Measurements from ENCODE around the gene HIVEP2. TPM values are rescaled to one million over a fixed set of nuclear protein-coding genes. Genes with fewer than 3 reads are reported as not detected.

The HIVEP2 gene
- total RNA-seq, 1 donor from 2014 or later: 38.4 TPM

DNA sequence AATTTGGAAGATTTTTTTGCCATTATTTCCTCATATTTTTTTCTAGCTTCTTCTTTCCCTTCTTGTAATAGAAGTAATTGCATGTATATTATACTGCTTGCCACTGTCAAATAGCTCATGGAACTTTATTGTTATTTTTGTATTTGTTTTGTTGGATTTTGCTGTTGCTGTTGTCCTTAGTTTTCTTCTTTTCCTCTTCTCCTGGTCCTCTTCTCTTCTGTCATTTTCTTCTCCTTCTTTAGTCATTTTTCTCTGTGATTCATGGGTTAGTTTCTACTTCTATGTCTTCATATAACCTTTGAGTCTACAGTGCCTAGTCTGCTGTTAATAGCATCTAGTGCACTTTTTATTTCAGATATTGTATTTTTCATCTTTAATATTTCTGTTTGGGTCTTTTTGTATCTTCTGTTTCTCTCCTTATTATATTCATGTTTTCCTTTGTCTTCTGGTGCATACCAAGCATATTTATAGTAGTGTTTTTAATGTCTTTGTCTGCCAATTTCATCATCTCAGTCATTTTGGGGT lies 226.2 kb downstream of the HIVEP2 start:
- no peaks in the 10 kb centered on the region for H3K36me3 Mint-ChIP-seq (ENCODE audit: low read depth)
- H3K4me1 Mint-ChIP-seq (ENCODE audit: low read depth): peaks cover 5% of the 10 kb centered on the region
- no peak overlapping the region for H3K27ac Mint-ChIP-seq
- H3K9me3 Mint-ChIP-seq: peaks cover 20% of the 10 kb centered on the region
- H3K4me3 Mint-ChIP-seq: no peak overlapping the region
- DNase-seq (ENCODE audit: low spot score): no peak
- peaks cover 2% of the 10 kb centered on the region for H3K27me3 Mint-ChIP-seq (ENCODE audit: insufficient read depth)
- intact Hi-C loops (cut with micrococcal nuclease): no loop called here

DNA sequence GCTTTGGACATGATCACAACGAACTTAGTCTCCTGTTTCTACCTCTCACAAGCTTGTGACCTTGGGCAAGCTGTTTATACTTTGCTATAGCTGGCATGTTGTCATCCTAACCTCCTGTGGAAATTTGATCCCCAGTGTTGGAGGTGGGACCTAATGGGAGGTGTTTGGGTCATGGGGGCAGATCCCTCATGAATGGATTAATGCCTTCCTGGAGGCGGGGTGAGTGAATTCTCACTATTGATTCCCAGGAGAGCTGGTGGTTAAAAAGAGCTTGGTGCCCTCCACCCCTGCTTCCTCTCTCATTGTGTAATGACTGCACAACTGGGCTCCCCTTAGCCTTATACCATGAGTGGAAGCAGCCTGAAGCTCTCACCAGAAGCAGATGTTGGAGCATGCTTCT lies 228.9 kb downstream of the HIVEP2 start:
- Mint-ChIP-seq H3K36me3 (ENCODE audit: low read depth) (no peaks in the 10 kb centered on the region), H3K4me1 (ENCODE audit: low read depth) (peaks cover 5% of the 10 kb centered on the region), H3K27me3 (ENCODE audit: insufficient read depth) (peaks cover 2% of the 10 kb centered on the region), H3K4me3 (no peak overlapping the region), H3K9me3 (peaks cover 28% of the 10 kb centered on the region), H3K27ac (no peak overlapping the region)
- intact Hi-C loops (cut with micrococcal nuclease): no loop called here
- no peak for DNase-seq (ENCODE audit: low spot score)

DNA sequence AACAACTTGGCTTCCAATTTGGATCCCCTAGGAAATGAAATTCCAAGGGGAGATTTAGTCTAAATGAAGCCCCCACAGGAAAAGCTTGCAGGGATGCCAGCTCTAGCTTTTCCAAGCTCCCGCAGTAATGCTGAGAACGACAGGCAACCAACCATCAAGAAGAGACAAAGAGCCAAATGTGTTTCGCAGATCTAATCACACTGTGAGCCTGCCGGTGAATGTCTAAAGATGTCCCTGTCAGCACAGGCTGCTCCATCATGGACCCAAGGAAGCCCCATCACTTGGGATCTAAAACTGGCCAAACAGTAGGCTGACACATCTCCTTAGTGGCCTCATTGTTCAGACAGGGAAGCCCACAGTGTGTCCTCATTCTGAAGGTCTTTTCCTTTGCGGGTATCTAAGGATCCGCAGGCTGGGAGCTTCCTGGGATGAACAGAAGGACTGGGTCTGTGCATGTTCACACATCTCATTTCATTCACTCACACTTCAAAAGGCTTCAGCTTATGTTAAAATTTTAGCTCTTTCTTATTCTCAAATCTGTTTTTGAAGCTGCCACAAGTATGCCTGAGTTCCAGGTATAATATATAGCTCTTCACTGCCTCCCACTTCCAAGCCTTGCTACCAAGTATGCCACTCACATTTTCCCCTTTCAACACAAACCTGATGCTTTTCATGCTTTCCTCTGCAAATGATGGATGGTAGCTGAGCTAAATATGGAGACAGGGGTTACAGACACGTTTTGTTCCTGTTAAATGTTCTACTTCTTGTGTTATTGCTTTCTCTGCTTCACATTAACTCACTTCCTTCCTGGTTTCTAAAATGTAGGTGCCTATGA lies 229.8 kb downstream of the HIVEP2 start:
- H3K27ac Mint-ChIP-seq: no peak overlapping the region
- no peaks in the 10 kb centered on the region for H3K36me3 Mint-ChIP-seq (ENCODE audit: low read depth)
- no peak overlapping the region for H3K4me3 Mint-ChIP-seq
- peaks cover 2% of the 10 kb centered on the region for H3K27me3 Mint-ChIP-seq (ENCODE audit: insufficient read depth)
- intact Hi-C loops (cut with micrococcal nuclease): no loop called here
- DNase-seq (ENCODE audit: low spot score): no peak
- H3K9me3 Mint-ChIP-seq: peaks cover 28% of the 10 kb centered on the region
- H3K4me1 Mint-ChIP-seq (ENCODE audit: low read depth): peaks cover 5% of the 10 kb centered on the region

DNA sequence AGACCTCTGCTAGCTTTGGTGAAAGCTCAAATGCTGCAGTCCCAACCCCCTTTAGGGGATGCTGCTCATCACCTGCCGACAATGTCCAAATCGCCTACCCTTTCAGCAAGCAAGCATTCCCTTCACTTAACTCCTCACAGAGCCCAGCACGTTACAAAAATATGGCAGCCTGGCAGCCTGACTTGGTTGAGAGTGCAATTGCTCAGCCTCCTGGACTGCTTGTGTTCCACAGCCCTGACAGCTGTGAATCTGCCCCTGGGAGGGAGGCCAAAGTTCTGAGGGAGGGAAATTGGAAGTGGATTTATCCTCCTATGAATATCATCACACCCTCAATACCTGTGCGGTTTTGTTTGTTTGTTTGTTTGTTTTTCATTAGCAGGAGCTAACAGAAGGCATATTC lies 231.0 kb downstream of the HIVEP2 start:
- intact Hi-C loops (cut with micrococcal nuclease): no loop called here
- H3K27ac Mint-ChIP-seq: no peak overlapping the region
- no peak overlapping the region for H3K4me3 Mint-ChIP-seq
- peaks cover 5% of the 10 kb centered on the region for H3K4me1 Mint-ChIP-seq (ENCODE audit: low read depth)
- peaks cover 2% of the 10 kb centered on the region for H3K27me3 Mint-ChIP-seq (ENCODE audit: insufficient read depth)
- DNase-seq (ENCODE audit: low spot score): no peak
- H3K36me3 Mint-ChIP-seq (ENCODE audit: low read depth): no peaks in the 10 kb centered on the region
- peaks cover 18% of the 10 kb centered on the region for H3K9me3 Mint-ChIP-seq

DNA sequence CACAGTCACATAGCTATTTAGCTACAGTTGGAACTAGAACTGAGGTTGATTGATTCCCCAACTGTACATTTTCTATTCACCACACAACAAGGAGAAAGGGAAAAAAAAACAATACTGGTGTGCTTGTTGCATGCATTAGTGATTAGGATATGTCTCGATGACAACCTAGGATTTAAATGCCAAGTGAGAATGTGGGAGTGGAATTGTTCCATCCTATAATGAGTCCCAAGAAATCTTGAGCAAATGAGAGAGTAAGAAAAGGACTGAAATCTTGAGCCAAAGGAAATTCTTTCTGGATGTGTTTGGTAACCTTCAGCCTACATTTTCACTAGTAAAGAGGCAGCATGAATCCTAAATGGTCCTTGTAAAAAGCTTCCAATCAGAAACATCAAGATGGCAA lies 232.7 kb downstream of the HIVEP2 start:
- H3K36me3 Mint-ChIP-seq (ENCODE audit: low read depth): no peaks in the 10 kb centered on the region
- intact Hi-C loops (cut with micrococcal nuclease): no loop called here
- H3K27ac Mint-ChIP-seq: no peak overlapping the region
- DNase-seq (ENCODE audit: low spot score): no peak
- H3K9me3 Mint-ChIP-seq: peaks cover 8% of the 10 kb centered on the region
- no peaks in the 10 kb centered on the region for H3K27me3 Mint-ChIP-seq (ENCODE audit: insufficient read depth)
- no peak overlapping the region for H3K4me3 Mint-ChIP-seq
- H3K4me1 Mint-ChIP-seq (ENCODE audit: low read depth): peaks cover 5% of the 10 kb centered on the region

DNA sequence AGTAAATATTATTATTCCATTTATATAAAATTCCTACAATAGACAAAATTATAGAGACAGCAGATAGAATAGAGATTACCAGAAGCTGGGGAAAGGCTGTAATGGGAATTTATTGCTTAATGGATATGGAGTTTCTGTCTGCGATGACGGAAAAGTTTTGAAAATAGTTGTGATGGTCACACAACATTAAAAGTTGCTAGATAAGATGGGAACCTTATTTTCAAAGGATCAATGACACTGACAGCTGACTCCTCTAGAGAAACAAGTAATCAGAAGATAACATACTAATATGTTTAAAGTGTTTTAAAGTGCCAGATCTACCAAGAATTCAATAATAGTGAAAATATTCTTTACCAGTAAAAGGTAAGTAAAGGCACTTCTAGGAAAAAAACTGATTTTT lies 236.3 kb downstream of the HIVEP2 start:
- Mint-ChIP-seq H3K36me3 (ENCODE audit: low read depth) (no peaks in the 10 kb centered on the region), H3K27ac (no peak overlapping the region), H3K27me3 (ENCODE audit: insufficient read depth) (no peaks in the 10 kb centered on the region), H3K4me3 (no peak overlapping the region), H3K9me3 (peaks cover 7% of the 10 kb centered on the region), H3K4me1 (ENCODE audit: low read depth) (peaks cover 11% of the 10 kb centered on the region)
- intact Hi-C loops (cut with micrococcal nuclease): no loop called here
- DNase-seq (ENCODE audit: low spot score): no peak

DNA sequence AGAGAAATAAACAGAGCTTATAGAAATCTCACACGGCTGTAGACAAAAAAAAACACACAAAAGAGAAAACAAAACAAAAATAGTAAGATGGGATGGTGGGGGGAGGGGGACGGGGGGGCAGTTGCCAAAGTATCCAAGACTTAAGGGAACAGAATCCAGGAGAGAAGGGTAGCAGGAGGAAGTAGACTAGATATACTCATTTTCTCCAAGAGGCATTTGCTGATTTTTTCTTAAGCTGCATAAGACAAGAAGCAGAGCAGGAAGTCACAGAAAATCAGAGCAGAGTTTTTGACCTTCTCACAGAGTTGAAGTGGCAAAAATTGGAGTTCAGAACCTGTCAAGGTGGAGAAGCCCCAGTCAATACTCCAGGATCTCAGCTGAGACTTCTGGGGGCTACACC lies 237.7 kb downstream of the HIVEP2 start:
- H3K36me3 Mint-ChIP-seq (ENCODE audit: low read depth): no peaks in the 10 kb centered on the region
- peaks cover 11% of the 10 kb centered on the region for H3K4me1 Mint-ChIP-seq (ENCODE audit: low read depth)
- H3K27me3 Mint-ChIP-seq (ENCODE audit: insufficient read depth): no peaks in the 10 kb centered on the region
- H3K9me3 Mint-ChIP-seq: peaks cover 7% of the 10 kb centered on the region
- no peak for DNase-seq (ENCODE audit: low spot score)
- H3K27ac Mint-ChIP-seq: no peak overlapping the region
- intact Hi-C loops (cut with micrococcal nuclease): no loop called here
- no peak overlapping the region for H3K4me3 Mint-ChIP-seq

DNA sequence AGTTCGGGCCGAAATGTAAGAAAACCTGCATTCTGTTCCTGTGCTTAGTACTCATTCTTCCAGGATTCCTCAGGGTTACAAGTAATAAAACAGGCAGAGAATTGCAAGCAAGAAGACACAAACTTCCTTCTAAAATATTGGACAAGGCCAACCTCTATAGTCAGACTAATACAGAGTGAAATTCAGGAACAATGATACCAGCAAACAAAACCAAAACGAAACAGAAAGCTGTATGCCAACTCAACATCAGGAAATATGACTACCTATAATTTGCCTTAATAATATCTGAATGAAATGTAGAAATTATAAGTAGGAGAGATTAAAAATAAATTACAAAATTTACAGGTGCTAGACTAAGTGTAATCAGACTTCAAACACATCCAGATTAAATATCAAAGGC lies 238.8 kb downstream of the HIVEP2 start:
- no peak for DNase-seq (ENCODE audit: low spot score)
- Mint-ChIP-seq H3K36me3 (ENCODE audit: low read depth) (no peaks in the 10 kb centered on the region), H3K27me3 (ENCODE audit: insufficient read depth) (no peaks in the 10 kb centered on the region), H3K27ac (no peak overlapping the region), H3K4me3 (no peak overlapping the region), H3K9me3 (no peaks in the 10 kb centered on the region), H3K4me1 (ENCODE audit: low read depth) (peaks cover 11% of the 10 kb centered on the region)
- intact Hi-C loops (cut with micrococcal nuclease): no loop called here

DNA sequence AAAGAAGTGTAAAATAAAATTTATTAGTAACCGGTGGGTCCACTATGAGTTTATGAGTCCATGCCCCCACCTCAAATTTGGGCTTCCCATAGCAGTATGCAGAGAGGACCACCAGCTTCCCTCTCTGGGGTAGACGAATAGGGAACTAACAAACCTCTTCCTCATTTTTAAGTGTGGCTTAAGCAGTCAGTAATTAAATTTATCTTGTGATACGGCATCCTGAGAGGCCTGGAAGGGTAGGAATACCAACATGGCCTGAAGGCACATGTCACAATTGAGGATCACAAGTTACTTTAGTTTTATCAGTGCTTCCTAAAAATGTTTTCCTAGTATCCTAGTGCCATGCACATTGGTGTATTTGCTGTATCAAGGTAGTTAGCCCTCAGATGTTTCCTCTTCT lies 239.9 kb downstream of the HIVEP2 start:
- H3K27ac Mint-ChIP-seq: no peak overlapping the region
- intact Hi-C loops (cut with micrococcal nuclease): no loop called here
- DNase-seq (ENCODE audit: low spot score): no peak
- H3K4me3 Mint-ChIP-seq: no peak overlapping the region
- H3K4me1 Mint-ChIP-seq (ENCODE audit: low read depth): peaks cover 11% of the 10 kb centered on the region
- no peaks in the 10 kb centered on the region for H3K36me3 Mint-ChIP-seq (ENCODE audit: low read depth)
- H3K27me3 Mint-ChIP-seq (ENCODE audit: insufficient read depth): no peaks in the 10 kb centered on the region
- no peaks in the 10 kb centered on the region for H3K9me3 Mint-ChIP-seq

DNA sequence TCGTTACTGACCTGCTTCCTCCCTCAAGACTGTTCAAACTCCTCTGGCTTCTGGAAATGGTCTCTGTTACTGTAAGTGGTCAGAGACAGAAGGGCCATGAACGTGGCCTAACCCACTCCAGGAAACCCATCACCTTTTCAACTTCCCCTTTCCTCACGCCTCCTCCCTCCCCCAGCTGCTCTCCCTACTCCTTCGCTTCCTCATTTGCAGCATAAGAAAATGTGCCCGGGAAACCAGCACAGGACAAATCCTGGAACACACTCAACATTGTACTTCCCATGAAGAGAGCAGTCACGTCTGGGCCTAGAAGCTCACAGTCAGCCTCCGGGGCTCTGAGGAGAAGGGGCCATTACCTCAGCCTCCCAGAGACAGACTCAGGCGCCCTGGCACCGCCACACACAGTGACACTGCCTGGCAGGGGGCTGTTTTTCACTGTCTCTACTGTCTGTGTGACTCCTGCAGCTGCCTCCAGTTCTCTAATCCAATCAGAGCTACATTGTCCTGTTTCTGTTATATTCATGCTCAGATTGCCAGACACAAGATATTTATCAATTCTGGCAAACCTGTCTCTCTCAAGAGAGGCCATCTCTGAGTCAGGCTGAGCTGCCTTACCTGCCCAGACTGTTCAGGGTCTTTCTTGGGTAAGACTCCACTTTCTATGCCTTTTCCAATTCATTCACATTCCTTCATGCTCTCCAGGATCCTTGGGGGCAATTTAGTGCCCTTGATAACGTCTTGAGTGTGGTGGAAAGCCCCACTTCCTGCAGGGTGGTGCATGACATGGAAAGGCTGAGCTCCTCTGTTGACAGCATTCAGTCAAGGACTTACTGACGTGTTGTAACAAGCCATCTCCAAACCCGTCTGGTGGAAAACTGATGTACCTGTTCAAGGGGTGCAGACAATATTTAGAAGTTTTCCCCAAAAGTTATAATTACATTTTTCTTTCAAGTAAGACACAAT lies 242.2 kb downstream of the HIVEP2 start:
- Mint-ChIP-seq H3K27ac (no peak overlapping the region), H3K9me3 (no peaks in the 10 kb centered on the region), H3K4me3 (no peak overlapping the region), H3K27me3 (ENCODE audit: insufficient read depth) (no peaks in the 10 kb centered on the region), H3K36me3 (ENCODE audit: low read depth) (no peaks in the 10 kb centered on the region), H3K4me1 (ENCODE audit: low read depth) (peaks cover 11% of the 10 kb centered on the region)
- intact Hi-C loops (cut with micrococcal nuclease): no loop called here
- DNase-seq (ENCODE audit: low spot score): no peak

Other genes starting within 250 kb of the HIVEP2 start
- gene AIG1, start 115.7 kb upstream of the HIVEP2 start, total RNA-seq: 2.1 and 2.6 TPM in 2 replicates